Dedifferentiated amniotic fluid mesenchymal stem cell (primary cell): ENCODE results near the gene LARGE1.

Experiments used
- DNase-seq: peaks from one replicate; pipeline ENCODE4 v3.0.0-alpha.2; 2016; ENCODE audit errors: extremely low spot score

LARGE1 gene

DNA sequence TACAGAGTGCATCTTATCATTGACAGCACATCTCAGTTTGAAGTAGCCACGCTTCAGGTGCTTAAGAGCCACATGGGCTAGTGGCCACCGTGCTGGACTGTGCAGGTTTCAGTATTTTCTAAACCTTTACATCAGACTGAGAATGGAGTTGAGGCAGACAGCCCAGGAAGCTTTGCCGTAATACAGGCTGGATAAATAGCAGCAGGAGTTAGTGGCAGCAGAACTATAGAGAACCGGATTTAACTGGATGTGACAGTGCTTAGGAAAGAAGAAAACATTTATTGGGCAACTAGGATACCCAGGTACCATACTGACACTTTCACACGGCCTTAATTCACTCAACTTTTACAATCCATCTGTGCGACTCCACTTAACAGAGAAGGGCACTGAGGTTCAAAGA, 145.5 kb downstream of the LARGE1 start:
- no peak for DNase-seq

DNA sequence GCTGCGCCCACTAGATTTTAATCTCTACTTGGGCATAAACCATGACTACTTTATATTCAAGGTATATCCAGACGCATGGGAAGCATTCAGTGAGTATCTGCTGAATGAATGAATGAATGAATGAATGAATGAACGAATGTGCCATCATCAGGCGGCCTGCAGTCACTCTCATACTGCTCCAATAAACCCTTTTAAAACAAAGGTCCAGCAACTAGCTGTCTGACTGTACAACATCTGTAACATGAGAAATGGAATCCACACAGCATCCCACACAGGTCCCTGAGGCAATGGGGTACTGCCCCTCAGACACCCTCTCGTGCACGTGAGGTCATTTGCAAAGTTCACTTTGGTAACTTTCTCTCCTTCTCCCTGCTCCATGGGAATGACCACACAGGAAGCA, 147.5 kb downstream of the LARGE1 start:
- no peak for DNase-seq

DNA sequence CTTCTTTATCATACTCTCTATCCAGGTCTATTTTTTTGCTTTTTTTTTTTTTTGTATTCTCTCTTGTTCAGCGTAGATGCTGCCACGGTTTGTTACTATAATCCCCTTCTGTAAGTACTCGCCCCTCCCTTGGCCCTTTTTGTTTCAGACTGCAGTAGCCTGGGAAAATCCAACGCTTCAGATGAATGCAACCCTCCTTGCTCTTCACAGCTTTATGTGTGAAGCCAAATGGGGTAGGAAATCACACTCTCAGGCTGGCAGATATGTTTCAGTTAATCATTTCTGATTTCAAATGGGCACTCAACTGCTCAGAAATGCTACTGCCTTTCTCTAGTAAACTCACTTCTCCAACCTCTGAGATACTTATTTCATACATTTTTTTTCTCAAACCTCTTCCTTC, 149.1 kb downstream of the LARGE1 start:
- no peak for DNase-seq

DNA sequence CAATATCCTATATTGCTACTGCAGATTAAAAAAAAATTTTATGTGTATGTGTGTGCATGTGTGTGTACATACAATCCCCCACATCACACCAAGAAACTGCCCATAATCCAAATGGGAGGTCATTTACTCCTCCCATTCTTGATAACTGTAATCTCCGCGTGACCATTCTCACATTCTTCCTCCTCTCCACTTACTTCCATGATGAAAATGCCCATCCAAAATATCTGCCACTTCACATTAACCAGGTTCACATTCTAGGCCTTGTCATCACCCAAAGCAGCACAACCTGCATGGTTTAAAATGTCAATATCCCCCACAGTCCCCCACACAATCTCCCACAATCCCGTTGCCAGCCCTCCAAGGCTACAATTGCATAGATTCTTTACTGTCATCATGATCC, 149.6 kb downstream of the LARGE1 start:
- DNase-seq: no peak

DNA sequence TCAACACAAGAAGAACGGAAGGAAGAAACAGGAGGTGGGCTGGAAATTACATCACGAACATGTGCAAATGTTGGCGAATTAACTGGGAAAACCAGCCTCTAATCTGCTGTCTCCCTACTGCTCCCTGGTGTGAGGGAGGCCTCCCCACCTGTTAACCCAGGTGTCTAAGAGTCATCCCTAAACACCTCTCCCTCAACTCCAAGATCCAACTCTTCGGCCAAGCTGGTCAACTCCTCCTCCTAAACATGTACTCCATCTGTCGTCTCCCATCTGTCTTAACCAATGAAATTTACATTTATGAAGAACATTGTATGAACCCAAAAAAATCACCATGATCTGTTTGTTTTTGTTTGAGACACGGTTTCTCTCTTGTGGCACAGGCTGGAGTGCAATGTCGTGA, 154.2 kb downstream of the LARGE1 start:
- no peak for DNase-seq

DNA sequence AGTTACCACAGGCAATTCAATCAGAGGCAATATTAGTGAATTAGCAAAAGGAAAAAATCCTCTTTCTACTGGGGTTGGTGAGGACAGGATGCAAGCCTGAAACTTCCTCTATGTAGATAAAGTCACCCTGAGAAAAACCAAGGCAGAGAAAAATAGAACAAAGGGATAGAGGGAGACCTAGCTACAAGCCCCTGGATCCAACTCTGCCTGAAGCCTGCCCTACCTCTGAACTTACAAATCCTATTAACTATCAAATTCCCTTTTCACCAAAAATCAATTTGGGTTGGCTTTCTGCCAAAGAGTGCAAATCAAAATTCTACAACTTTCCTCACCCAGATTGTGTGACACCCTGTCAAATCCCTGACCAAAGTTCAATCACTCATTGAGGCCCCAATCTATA, 161.3 kb downstream of the LARGE1 start:
- no peak for DNase-seq

DNA sequence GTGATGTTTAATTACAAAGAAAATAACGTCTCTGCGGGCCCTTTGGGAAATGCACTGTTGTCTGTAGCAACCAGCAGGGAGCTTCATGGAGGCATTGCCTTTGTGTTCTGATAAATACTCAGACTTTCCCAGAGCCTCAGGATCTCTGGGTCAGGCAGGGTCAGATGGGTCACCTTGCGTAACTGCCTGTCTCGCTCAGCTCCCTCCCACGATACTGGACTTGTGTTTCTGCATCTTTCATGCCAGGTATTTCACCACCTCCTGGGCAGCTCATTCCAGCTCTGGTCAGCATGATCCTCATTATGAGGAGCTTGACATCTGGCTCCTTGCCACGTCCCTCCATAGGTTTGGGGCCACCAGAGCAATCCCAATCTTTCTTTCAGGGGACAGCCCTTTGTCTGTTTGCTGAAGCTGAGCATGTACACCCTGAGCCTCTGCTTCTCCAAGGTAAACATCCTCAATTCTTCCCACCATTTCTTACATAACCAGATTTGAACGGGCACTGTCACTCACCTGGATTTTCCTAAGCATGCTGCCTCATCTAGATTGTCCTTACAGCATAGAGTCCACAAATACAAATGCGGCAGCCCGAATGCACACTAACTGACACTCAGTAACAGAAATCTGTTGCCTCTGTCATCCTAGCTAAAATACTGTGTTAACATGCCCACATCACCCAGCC, 162.3 kb downstream of the LARGE1 start:
- no peak for DNase-seq

DNA sequence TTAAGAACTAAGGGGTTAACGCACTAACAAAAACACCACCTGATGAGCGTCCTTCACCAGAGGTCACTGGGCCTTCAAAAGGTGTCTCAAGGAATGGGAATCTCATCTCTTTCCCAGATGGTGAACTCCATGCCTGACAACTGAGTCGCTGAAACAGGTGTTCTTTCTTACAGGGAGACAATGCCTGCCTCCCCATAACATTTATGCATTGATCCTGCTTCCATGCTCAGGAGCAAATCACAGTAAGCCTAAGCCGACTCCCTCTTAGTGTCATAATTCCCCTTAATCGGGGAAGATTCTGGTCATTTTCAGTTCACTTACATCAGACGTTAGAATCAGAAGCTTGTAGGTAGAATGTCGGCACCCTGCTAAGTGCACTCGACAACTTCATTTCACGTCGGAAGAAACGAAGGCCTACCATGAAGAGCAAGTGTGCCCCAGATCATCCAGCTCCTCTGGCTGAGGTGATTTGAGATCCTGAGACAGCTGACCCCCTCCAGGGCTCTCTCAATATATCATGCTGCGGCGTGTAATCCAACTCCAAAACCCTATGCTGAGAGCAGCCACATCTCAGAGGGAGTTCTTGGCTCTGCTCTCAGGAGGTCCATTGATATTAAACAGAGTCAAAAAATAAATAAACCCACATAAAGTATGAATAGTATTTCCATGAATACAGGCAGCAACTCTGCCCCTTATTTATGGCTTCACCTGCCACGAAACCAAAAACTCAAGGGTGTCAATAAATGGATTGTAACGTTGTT, 163.1 kb downstream of the LARGE1 start:
- DNase-seq: no peak

DNA sequence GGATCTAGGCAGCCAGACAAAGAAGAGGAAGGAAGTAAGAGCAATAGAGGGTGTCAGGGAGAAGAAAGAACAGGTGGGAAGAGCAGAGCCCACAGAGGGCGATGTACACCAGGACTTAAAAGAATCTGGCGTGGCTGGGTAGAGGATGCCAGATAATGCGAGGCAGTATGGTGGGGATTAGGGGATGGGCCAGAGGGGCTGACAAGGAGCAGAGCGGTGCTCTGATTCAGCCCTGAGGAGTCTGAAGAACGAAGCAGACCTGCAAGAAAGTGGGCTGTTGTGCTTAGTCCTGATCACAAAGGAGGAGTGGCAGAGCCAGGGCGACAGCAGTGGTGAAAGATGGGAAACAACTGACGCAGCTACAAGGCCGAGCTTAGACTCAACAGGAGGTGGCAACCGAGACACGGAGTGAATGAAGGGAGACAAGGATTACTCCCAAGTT, 163.7 kb downstream of the LARGE1 start:
- no peak for DNase-seq

DNA sequence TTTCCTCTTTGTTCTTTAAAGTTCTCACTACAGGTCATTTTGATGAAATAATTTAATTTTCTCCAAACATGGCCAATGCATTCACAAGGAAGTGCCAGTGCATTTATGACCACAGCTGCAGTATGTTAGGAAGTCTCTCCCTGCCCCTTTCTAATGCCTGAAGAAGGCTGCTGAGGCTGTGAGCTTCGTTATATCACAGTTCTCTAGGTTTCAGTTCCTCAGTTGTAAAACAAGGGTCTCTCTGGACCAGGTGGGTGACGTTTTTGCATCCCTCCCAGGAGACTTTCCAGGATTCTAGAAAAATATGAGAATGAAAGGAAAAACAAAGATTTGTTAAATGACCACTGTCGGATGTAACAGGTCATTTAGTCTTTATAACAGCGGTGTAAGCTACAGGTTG, 171.6 kb downstream of the LARGE1 start:
- no peak for DNase-seq

DNA sequence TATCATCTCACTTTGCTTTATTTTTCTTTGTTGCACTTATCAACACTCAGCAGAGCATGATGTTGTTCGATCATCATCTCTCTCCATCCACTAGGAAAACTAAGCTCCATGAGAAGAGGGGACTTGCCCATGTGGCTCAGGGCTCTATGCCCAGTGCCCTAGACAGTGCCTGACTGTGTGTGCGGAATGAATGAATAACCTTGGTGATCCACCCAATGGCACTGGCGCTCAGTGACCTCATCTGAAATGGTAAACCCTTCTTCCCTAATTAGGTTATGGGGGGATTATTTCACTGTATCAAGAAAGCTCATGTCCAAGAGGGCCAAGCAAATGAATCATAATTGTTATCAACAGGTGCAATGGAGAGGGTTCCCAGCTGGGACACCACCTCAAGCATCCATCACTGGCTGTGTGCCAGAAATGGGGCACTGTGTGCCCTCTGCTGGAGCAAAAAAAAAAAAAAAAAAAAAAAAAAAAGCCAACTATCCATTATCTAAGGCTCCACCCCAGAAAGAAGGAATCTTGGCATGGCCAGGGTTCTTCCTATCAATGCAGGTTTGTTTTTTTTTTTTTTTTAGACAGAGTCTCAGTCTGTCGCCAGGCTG, 172.6 kb downstream of the LARGE1 start:
- no peak for DNase-seq

DNA sequence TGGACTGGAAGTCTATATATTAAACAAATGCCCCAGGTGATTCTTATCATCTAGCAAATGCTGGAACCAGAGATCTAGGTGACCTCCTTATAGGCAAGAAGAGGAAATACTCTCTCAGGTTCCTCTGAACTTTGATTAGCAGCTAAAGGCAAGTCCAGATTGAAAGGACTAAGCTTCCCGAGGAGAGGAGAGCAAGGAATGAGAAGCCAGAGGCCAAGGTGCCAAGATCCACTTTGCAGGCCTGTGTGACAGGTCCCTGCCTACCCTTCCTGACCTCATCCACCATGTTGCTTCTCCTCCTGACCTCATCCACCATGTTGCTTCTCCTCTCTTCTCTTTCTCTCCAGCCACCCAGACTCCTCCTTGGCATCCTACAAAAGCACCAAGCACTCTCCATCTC, 173.2 kb downstream of the LARGE1 start:
- DNase-seq: no peak

DNA sequence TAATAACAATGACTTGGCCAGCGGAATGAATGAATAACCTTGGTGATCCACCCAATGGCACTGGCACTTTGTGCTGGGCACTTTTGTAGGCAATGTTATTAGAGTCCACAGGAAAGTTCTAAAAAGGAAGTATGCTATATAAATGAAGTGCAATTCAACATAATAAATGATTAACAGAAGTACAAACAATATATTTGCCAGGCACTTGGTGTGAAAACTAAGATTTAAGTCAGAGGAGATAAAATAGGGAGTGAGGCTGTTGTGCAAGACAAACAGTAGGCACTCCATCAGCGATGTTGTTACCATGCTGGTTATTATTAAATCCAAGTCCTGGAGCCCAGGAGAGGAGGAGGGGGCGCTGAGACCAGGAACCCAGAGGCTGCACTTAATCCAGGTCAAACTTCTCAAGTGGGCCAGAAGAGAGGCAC, 173.8 kb downstream of the LARGE1 start:
- DNase-seq: no peak

DNA sequence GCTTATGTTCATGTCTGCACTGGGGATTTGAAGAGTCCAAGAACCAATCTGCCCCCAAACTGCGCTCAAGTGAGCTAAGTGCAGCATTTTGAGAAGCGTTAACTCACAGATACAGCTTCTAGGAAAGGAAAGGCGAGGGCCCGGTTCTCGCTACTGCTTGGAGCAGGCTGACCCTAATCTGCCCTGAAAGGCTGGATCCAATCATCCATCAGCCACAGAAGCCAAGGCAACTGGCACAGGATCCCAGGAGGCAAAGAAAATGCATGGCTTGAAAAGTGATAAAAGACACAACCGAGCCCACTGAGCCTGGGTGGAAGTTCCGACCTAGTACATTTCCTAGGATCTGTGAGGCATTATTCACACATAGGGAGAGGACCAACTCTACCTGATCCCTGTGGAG, 174.8 kb downstream of the LARGE1 start:
- DNase-seq: no peak

DNA sequence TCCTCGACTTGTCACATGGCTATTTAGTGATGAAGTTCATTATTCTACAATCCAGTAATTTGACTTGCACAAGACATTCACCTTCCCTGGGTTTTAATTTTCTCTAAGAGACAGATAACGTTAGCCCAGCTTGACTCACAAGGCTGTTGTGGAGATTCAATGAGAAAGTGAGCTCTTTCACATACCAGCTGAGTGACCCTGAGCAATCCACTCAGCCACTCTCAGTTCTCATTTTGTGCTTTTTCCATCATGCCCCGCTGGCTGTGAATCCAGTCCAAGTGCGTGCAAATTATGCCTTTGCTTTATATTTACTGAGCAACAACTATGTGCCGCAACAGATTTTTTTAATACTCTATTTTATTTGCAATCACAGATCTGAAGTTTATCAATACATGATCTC, 176.5 kb downstream of the LARGE1 start:
- no peak for DNase-seq

DNA sequence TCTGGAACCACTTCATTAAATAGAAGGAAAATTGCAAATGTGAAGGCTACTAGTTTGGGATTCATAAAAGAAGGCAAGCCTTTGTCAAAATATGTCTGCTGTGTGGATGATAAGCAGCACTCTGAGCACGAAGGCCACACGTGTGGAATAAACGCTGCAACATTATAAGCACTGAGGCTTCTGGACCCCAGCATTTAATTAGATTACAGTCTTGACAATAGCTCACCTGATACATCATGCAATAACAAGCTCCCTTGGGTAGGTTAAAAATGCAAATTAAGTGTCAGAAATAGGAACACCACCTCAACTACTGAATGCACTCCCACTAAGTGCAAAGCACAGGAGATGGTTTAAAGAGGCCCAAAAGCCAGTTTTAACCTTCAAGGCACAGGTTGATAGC, 179.3 kb downstream of the LARGE1 start:
- no peak for DNase-seq

DNA sequence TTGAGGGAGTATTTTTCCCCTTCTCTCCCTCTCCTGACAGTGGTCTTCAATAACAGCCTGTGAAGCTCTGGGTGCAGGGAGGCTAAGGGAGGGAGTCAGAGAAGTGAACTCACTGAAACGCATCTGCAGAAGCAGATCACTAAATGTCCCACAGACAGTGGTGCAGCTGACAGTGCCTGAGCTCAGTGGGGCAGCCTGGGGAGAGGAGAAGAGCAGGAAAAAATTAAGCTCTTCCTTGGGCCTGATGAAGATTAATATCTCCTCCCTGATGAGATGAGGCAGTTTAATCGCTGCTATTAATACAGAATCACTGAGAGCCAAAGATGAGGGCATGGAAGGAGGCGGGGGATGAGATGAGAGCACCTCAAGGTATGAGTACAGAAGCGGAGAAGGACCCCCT, 180.8 kb downstream of the LARGE1 start:
- DNase-seq: no peak

DNA sequence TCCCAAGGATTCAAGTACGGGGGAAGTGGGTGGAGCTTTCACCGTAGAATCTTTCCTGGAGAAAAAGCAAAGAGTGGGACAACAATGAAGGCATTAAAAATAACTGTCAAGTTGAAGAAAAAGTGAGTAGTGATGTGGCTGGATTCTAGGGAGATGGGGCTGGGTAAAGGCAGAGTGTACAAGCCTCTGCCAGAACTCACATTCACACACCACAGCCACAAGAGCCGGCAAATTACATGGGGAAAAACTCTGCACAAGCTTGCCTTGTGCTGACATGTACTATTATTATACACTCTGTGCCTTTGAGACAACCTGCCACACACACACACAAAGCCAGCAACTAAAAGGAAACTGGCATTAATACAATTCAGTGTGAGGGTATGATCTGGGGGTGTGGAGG, 182.6 kb downstream of the LARGE1 start:
- no peak for DNase-seq

DNA sequence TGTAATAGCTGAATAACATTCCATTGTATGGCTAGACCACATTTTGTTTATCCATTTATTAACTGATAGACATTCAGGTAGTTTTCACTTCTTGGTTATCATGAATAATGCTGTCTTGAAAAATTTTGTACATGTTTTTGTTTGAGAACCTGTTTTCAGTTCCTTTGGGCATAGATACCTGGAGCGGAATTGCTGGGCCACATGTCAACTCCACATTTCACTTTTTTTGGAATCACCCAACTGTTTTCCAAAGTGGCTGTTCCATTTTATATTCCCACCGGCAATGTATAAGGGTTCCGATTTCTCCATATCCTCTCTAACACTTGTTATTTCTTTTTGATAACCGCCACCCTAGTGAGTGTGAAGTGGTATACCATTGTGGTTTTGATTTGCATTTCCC, 184.3 kb downstream of the LARGE1 start:
- DNase-seq: no peak

DNA sequence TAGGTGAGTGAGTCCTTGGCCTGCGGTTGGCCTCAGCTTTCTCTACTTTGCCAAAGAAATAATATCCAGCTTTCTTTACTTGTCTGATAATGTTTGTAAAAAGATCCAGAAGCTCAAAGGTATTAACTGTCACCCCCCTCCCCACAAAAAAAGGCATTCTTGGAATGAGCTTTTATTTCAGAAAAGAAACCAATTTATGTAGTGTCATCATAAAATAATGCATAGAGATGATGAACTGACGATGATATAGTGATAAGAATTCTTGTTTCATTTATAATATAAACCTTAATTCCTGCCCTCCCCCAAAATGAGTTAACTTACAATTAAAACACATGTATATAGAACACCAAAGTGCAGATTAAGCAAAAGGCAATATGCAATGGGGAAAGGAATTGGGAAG, 191.4 kb downstream of the LARGE1 start:
- no peak for DNase-seq

DNA sequence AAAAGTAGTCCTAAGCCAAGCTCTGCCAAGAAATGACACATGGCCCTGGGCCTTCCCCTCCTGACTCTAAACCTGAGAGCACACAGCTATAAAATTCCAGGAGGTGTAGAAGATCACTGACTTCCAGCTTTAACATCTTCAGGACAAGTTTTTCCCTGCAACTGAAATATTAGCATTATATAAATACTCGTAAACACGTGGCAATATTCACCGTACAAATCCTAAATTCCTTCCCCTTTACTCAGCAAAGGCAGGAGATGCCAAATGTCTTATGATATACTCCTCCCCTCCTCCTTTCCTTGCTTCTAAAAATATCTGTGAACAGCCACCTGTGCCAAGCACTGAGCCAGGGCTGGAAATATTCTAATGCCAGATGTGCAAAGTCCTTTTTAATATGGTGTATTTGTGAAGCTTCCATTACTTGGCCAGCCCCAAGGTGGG, 194.0 kb downstream of the LARGE1 start:
- DNase-seq: peak; percentile 19

DNA sequence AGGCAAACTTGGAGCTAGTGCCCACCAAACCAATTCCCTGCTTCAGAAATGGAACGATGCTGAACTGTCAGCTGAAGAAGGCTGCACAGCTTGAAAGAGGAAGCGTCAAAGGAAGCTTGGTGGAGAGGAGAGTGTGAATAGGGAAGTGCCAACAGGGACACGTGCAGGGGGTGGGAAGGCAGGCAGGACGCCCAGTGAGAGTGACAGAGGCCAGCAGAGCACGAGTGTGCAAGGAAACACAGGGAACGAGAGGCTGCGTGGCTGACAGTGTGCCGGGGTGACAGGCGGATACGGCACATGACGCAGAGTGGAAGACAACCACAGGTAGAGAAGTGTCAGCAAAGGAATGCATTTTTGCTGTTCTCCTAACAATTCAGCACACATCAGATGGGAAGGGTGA, 196.4 kb downstream of the LARGE1 start:
- DNase-seq: no peak

DNA sequence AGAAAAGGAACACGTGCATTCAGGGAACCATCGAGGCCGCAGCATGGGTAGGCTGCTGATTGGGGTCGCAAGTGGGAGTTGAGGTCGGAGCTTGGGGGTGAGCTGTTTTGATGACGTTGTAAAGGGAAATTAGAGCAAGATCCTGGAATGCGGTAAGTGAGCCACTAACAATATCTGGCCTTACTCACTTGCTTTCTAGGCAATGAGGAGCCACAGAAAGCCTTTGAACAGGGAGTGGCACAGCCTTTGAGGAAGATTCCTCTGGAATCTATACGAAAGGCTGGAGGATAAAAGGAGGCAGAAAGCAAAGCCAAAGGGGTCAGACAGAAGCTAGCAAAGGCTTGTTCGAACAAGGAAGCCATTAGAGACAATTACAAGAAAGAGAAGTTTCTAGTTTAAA, 197.5 kb downstream of the LARGE1 start:
- no peak for DNase-seq
